ENCODE data around the gene PRKCA.
"Not testable (repeated sequence)": the region's sequence is repeated elsewhere in the genome, so short reads cannot be mapped to it uniquely, and the experiment has no call there.

The PRKCA gene

GRCh38 chr17:66292353-66292752, 10.1 kb upstream of the PRKCA start:
- no peak for DNase-seq

GRCh38 chr17:66296289-66296725, 6.1 kb upstream of the PRKCA start:
- DNase-seq: no peak

GRCh38 chr17:66297443-66297842, 5.0 kb upstream of the PRKCA start:
- not testable (repeated sequence) for DNase-seq

DNA sequence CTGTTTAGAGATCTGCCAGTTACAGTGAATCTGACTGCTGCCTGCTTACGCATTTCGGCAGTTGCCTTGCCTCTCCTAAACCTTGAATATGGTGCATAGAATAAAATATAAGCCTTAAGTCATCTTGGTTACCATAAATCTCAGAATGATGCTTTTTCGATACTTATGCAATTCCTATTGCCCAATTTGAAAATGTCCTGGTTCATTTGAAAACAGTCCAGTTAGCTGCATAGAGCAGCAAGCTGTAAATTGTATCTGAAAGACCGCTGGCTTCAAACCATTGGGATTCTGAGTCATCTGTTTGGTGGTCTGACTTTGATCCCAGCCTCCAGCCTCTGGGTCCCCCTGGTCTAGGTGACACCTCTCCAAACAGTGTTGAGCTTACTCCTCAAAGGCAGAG, 2.7 kb upstream of the PRKCA start:
- no peak for DNase-seq

GRCh38 chr17:66300956-66301355, 1.5 kb upstream of the PRKCA start:
- no peak for DNase-seq

DNA sequence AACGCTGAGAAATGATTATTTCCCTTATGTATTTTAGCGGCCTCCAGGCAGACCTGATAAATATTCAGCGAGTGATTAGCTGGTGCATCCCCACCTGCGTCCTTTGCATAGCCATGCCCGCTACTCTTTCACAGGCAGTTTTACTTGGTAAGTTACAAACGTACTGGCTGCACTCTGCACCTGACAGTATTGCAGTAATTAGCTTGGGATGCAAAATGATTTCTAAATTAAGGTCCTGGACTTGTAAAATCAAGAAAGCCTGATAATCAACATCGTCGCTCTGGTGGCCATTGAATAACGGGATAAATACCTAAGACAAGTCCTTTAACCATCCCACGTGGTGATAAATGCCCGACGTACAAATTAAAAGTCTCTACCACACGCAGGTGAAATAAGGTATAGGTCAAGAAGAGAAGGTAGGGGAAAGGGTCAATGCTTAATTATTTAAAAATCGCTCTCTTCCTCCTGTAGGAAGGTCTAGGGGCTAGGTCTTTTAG, 998 bp upstream of the PRKCA start:
- DNase-seq: no peak

- peak; percentile 13 to 73 (median 56) for DNase-seq
These were observed 581 bp downstream of the PRKCA start for GRCh38 chr17:66302761-66303626.

DNA sequence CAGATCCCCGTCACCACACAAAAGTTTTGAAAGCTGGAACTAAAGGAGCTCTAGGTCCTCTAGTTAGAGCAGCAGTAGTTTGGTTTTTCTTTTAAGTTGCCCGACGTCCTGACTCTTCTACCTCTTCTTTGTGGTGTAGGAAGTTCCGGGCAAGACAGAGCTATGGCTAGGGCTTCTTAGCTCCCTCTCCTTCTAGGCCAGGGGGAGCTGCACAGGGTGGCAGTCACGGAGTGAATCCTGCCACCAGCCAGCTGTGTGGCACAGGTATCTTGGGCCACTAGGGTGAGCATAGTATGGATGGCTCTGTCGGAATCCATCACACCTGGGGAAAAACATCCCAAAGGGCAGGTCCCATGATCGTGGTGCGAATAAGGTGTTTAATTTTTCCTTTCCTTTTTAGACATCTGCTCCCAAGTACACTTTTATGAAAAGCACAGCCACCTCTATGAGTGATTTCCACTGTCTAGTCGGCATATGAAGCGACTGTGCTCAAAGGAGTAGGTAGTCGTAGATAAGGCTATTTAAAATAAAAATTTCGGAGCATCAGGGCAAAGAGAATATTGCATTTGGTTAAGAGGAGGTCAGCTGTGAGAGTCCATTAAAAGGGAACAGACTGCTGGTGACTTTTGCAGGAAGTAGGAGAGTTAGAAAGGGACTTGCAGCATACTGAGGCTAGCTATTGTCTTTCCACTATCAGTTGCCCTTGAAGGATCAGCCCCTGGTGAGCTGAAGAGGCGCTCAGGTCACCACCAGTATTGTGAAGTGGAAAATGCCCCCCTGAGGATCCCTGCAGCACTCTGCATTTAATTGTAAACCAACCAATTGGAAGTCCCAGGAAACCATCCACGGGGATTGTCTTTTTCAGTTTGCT, 2.1 kb downstream of the PRKCA start:
- DNase-seq: peak in 2 of 5 experiments; percentile 12 to 76

- peak in 1 of 5 experiments; percentile 65 for DNase-seq
These were observed 4.0 kb downstream of the PRKCA start for GRCh38 chr17:66306446-66306845.

- DNase-seq: no peak
These were observed 4.8 kb downstream of the PRKCA start for GRCh38 chr17:66307257-66307656.

DNA sequence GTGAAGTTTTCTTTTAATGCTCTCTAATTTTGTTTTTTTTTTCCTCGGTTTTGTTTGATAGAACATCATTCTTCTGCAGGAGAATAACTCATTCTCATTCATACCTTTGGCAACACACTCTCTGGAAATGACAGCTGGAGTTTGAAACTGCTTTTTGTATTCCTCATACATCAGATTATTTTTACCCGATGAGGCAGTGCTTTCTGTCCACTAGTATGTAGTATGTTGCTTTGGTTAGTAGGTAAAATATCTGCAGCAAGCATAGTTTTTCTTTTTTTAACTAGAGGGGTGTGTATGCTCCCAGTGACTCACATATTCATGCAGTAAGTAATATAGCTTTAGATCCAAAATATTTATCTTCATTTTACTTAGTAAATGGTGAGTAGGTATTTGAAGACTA, 6.4 kb downstream of the PRKCA start:
- DNase-seq: no peak

GRCh38 chr17:66309793-66310192, 7.4 kb downstream of the PRKCA start:
- DNase-seq: peak in 1 of 5 experiments; percentile 41

DNA sequence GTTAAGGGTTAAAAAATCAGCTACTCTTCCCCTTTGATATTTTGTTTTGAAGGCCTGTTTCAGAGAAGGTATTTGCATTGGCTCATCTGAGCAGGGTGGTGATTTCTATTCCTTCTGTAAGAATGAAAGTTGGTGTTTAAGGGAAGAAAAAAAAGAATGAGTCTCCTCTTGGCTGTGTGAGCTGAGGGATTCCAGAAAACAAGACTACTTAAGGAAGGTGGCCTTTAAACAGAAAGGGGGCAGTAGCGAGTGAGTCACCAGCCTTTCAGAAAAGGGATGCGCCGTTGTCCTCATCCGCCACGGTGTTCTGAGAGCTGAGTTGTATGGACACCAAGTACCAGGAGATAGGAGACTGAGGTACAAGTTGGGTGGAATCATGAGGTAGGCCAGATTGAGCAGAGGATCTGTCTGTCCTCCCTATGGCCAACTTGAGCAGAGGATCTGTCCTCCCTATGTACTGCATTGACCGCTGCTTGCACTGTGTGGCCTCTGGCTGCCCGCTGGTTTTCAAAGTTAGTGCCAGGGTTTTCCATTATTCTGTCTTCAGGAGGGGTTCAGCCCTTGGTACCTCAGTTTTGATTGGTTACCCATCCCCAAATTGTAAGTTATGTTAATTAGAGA, 8.2 kb downstream of the PRKCA start:
- peak in 1 of 5 experiments; percentile 50 for DNase-seq

DNA sequence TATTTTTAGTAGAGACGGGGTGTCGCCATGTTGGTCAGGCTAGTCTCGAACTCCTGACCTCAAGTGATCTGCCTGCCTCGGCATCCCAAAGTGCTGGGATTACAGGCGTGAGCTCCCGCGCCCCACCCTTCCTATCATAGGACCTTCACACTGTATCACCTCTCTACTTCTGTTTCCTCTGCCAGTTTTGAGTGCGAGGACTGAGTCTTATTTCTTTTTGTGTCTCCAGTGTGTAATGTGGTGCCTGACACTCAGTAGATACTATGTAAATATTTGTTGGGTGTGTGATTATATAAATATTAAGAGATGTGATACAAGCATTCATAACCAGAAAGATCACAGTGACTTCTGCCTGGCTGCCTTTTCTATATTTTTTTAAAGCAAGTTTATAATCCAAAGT, 10.5 kb downstream of the PRKCA start:
- DNase-seq: no peak

GRCh38 chr17:66313325-66313724, 10.9 kb downstream of the PRKCA start:
- no peak for DNase-seq

- DNase-seq: peak in 1 of 5 experiments; percentile 42
These were observed 11.7 kb downstream of the PRKCA start for GRCh38 chr17:66313995-66314659.

GRCh38 chr17:66317629-66318028, 15.2 kb downstream of the PRKCA start:
- no peak for DNase-seq

DNA sequence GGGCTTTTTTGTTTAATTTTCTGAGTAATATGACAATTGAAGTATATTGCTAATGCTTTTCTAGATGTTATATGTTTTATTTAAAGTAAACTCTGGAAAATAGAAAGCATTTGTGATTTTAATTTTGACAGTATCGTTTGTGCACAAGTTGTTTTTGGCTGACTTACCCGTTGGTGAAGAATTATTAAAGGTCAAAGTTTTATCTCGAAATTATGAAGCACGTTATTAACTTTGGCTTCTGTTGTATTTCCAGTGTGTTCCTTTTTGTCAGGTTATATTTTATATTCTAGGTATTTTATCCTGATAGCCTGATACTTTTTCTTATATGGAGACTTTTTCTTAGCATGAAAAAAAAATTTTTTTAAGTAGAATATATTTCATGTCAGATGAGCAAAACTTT, 16.8 kb downstream of the PRKCA start:
- no peak for DNase-seq

GRCh38 chr17:66322764-66323163, 20.4 kb downstream of the PRKCA start:
- DNase-seq: no peak

- DNase-seq: not testable (repeated sequence)
These were observed 22.1 kb downstream of the PRKCA start for GRCh38 chr17:66324381-66325004.

DNA sequence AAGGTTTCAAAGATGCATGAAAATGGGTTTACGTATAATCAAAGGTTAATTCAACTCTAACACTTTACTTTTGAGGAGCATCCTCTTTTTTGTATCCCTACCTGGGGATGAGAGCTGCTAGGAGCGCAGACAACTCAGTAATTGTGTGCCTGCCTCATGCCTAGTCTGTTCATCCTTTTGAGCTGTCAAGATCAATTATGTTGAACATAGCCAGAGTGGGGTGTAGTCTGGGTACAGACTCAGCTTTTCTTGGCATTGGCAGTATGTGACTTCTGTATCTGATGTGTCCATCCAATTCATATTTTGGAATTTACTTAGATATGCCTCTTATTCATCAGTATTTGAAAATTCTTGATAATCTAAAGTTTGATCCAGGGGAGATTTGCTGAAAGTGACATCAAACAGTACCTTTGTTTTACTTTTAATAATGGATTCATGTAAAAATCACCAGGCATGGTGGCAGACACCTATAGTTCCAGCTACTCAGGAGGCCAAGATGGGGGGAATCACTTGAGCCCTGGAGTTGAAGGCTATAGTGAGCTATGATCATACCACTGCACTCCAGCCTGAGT, 24.1 kb downstream of the PRKCA start:
- DNase-seq: no peak

GRCh38 chr17:66330646-66331037, 28.2 kb downstream of the PRKCA start:
- no peak for DNase-seq
